Tibial nerve (tissue), 4 donors: ENCODE data around the gene MGLL. TPM values are rescaled to one million over a fixed set of nuclear protein-coding genes. Genes with fewer than 3 reads are reported as not detected.
"Not testable (repeated sequence)": the region's sequence is repeated elsewhere in the genome, so short reads cannot be mapped to it uniquely, and the experiment has no call there.

ENCODE experiments used
- DNase-seq, 2 donors: peaks; one replicate each; pipeline ENCODE4 v3.0.0-alpha.2; 2019; ENCODE audit warnings: low spot score in 2 of 2
- H3K27ac ChIP-seq, 4 donors: fragments of 200-600 bp; sonication (generic) in 3 of 4; one replicate each; pipeline ENCODE4 v1.5.1; 2017 to 2019; ENCODE audit warnings: mild to moderate bottlenecking in 1 of 4
- H3K27me3 ChIP-seq, 2 donors: fragments of 200-600 bp; sonication (generic) in 1 of 2; one replicate each; pipeline versions ENCODE4 v1.5.1 to v1.6.0; 2017 to 2019
- H3K36me3 ChIP-seq, 3 donors: fragments of 200-600 bp; sonication (generic); one replicate each; pipeline ENCODE4 v1.5.1; 2018 to 2019
- H3K4me1 ChIP-seq, 4 donors: fragments of 200-600 bp; sonication (generic) in 3 of 4; one replicate each; pipeline ENCODE4 v1.5.1; 2017 to 2019
- H3K4me3 ChIP-seq, 4 donors: fragments of 200-600 bp; sonication (generic) in 3 of 4; one replicate each; pipeline ENCODE4 v1.5.1; 2017 to 2019; ENCODE audit warnings: mild to moderate bottlenecking in 1 of 4, moderate library complexity in 1 of 4
- H3K9me3 ChIP-seq, 4 donors: fragments of 200-600 bp; sonication (generic) in 3 of 4; one replicate each; pipeline ENCODE4 v1.5.1; 2017 to 2019
- EP300 ChIP-seq, 2 donors: sonication (generic); formaldehyde crosslinking; IDR thresholded peaks; one replicate each; pipeline ENCODE4 v1.6.1; 2017; ENCODE audit warnings: antibody characterized with exemption in 2 of 2, mild to moderate bottlenecking in 1 of 2
- POLR2A ChIP-seq, 2 donors: fragments of 450-650 bp; IDR thresholded peaks; one replicate each; pipeline ENCODE4 v1.6.1; 2017; ENCODE audit warnings: antibody characterized with exemption in 2 of 2, mild to moderate bottlenecking in 2 of 2, moderate library complexity in 2 of 2
- WGBS, 2 donors: methylation state at CpG; one replicate each; pipeline ENCODE4 v1.1.5; 2018; 5-methylcytosine and 5-hydroxymethylcytosine counted together
- total RNA-seq, 4 donors: library from RNA; depleted of rRNA; stranded (reverse); fragments of >200 nt; gene quantifications; one replicate each; pipeline ENCODE4 v1.1.0, GENCODE V29; 2016
- TF ChIP-seq, protein P1 (sequence below), 5 experiments: fragments of 200-600 bp in 3 of 5; fragments of 450-650 bp in 2 of 5; sonication (generic) in 3 of 5; IDR thresholded peaks; one replicate each; pipeline ENCODE4 v1.5.1; 2016 to 2019; ENCODE audit warnings: antibody characterized with exemption in 5 of 5, mild to moderate bottlenecking in 3 of 5, moderate library complexity in 2 of 5

The MGLL gene
- total RNA-seq, 4 donors from 2014 or later, result 67.5 to 96.6 (median 86.1) TPM

GRCh38 chr3:127707851-127708411 lies 114.4 kb downstream of the MGLL start:
- no peaks in the 10 kb centered on the region for H3K9me3 ChIP-seq
- no peaks in the 10 kb centered on the region for H3K27me3 ChIP-seq
- peak overlapping the region in 3 of 4 donors; percentile 9 to 74 (median 74) for H3K27ac ChIP-seq
- peaks cover 0 to 55% (median 8%) of the 10 kb centered on the region in 4 donors for H3K4me1 ChIP-seq
- peaks cover 0 to 24% (median 0%) of the 10 kb centered on the region in 3 donors for H3K36me3 ChIP-seq
- WGBS, 2 donors, result 36 to 37% methylated on average over 13 of the region's 13 CpGs
- DNase-seq, result no peak
- TF ChIP-seq POLR2A (IDR thresholded peaks at IDR 0.05), result no peak
- TF ChIP-seq, protein P1, sequence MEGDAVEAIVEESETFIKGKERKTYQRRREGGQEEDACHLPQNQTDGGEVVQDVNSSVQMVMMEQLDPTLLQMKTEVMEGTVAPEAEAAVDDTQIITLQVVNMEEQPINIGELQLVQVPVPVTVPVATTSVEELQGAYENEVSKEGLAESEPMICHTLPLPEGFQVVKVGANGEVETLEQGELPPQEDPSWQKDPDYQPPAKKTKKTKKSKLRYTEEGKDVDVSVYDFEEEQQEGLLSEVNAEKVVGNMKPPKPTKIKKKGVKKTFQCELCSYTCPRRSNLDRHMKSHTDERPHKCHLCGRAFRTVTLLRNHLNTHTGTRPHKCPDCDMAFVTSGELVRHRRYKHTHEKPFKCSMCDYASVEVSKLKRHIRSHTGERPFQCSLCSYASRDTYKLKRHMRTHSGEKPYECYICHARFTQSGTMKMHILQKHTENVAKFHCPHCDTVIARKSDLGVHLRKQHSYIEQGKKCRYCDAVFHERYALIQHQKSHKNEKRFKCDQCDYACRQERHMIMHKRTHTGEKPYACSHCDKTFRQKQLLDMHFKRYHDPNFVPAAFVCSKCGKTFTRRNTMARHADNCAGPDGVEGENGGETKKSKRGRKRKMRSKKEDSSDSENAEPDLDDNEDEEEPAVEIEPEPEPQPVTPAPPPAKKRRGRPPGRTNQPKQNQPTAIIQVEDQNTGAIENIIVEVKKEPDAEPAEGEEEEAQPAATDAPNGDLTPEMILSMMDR (IDR thresholded peaks at IDR 0.05), result no peak
- peak in 1 of 2 donors; percentile 25 for TF ChIP-seq EP300 (IDR thresholded peaks at IDR 0.05)
- H3K4me3 ChIP-seq, result no peak overlapping the region

DNA sequence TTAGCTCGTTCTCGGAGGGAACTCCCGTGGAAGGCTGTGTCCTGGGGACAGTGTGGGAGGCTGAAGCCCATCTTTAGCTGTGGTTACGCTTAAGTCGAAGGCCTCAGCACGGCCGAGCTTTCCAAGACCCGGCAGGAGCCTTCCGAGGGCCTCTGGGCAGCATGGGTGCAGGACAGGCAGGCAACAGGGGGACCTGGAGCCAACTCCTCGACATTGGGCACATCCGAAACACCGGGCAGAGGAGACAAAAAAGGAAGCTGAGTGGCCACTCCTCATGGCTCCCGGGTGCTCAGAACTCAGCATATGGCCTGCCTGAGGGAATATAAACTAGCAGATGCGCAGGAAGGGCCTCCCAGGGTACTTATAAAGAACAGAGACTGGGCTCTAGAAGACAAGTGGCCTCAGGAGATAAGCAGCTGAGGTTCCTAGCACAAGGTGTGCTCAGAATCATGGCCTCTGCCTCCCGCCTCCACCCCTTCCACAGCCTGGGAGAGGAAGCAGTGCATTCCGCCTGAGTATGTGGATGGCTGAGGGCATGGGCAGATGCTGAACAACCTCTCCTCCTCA lies 115.4 kb downstream of the MGLL start:
- 85 to 88% methylated on average over 16 of the region's 16 CpGs for WGBS, 2 donors
- peak overlapping the region in 2 of 4 donors; percentile 74 for H3K27ac ChIP-seq
- DNase-seq, result no peak
- H3K36me3 ChIP-seq, result peaks cover 0 to 24% (median 0%) of the 10 kb centered on the region in 3 donors
- TF ChIP-seq, protein P1 (IDR thresholded peaks at IDR 0.05), result no peak
- TF ChIP-seq POLR2A (IDR thresholded peaks at IDR 0.05), result no peak
- TF ChIP-seq EP300 (IDR thresholded peaks at IDR 0.05), result no peak
- H3K27me3 ChIP-seq, result no peaks in the 10 kb centered on the region
- H3K4me3 ChIP-seq, result no peak overlapping the region
- H3K9me3 ChIP-seq, result no peaks in the 10 kb centered on the region
- H3K4me1 ChIP-seq, result peaks cover 4 to 57% (median 10%) of the 10 kb centered on the region in 4 donors

DNA sequence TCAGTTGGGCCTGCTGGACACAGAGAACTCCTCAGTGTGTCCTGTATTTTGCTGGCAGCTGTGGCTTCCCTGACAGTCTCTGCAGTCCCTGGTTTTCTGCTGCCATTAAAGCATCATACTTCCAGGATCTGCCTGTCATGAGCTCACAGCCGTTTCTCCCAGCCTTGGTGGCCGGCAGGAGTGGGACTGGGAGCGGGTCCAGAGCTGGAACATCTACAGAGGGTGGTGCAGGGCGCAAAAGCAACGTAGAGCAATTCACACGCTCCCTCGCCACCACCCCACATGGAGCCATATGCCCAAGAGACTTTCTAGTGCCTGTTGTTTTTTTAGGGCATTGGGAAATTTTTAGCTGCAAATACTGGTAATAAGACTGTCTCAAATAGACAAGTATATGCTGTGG lies 116.0 kb downstream of the MGLL start:
- TF ChIP-seq POLR2A (IDR thresholded peaks at IDR 0.05), result no peak
- peak in 1 of 2 donors; percentile 31 for TF ChIP-seq EP300 (IDR thresholded peaks at IDR 0.05)
- Histone ChIP-seq H3K9me3 (no peaks in the 10 kb centered on the region), H3K27me3 (no peaks in the 10 kb centered on the region), H3K4me3 (no peak overlapping the region), H3K36me3 (peaks cover 0 to 24% (median 0%) of the 10 kb centered on the region in 3 donors), H3K4me1 (peaks cover 4 to 62% (median 10%) of the 10 kb centered on the region in 4 donors), H3K27ac (peak overlapping the region in 2 of 4 donors; percentile 74)
- no peak for DNase-seq
- WGBS, 2 donors, result 68 to 81% methylated on average over 7 of the region's 7 CpGs

- H3K4me3 ChIP-seq, H3K27ac ChIP-seq, H3K27me3 ChIP-seq, H3K9me3 ChIP-seq, DNase-seq: not testable (repeated sequence)
- peaks cover 0 to 17% (median 0%) of the 10 kb centered on the region in 3 donors for H3K36me3 ChIP-seq
- H3K4me1 ChIP-seq, result peaks cover 4 to 63% (median 10%) of the 10 kb centered on the region in 4 donors
- WGBS, 2 donors, result 73 to 89% methylated on average over 4 of the region's 4 CpGs
Measured at GRCh38 chr3:127704840-127705239, 117.5 kb downstream of the MGLL start.

GRCh38 chr3:127702151-127702578 lies 120.2 kb downstream of the MGLL start:
- H3K36me3 ChIP-seq, result peaks cover 0 to 17% (median 0%) of the 10 kb centered on the region in 3 donors
- no peak for DNase-seq
- no peak overlapping the region for H3K4me3 ChIP-seq
- no peaks in the 10 kb centered on the region for H3K27me3 ChIP-seq
- 54 to 71% methylated on average over 2 to 4 of the region's 4 CpGs for WGBS, 2 donors
- H3K27ac ChIP-seq, result peak overlapping the region in 3 of 4 donors; percentile 22 to 51 (median 50)
- peaks cover 4 to 64% (median 22%) of the 10 kb centered on the region in 4 donors for H3K4me1 ChIP-seq
- no peak for TF ChIP-seq POLR2A (IDR thresholded peaks at IDR 0.05)
- no peak for TF ChIP-seq EP300 (IDR thresholded peaks at IDR 0.05)
- TF ChIP-seq, protein P1 (IDR thresholded peaks at IDR 0.05), result no peak
- no peaks in the 10 kb centered on the region for H3K9me3 ChIP-seq

DNA sequence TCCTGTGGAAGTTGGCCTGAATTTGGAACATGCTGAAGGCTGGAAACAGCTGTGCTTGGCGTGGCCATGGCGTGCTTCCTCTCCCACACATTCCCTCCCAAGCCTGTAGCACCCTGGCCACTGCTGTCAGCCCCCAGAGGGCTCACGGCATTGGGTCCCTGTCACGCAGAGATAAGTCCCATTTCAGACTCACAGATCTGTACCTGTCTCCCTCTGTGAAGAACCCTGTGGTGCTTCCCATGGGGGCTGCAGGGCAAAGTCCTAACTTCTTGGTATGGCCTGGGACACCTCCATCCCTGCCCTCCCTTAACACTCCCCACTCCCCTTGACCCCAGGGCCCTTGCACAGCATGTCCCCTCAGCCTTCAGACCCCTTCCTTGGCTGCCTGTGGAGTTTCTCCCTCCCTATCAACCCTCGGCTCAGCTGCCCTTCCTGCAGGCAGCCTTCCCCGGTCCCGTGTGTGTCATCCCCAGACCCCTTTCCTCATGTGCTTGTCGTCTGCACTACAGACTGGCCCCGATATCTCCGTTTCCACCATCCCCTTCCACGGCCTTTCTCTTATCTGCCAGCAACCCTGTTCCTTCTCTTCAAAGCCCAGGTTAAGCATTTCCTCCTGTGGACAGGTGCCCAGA lies 120.9 kb downstream of the MGLL start:
- WGBS, 2 donors, result 85 to 88% methylated on average over 11 of the region's 11 CpGs
- peaks cover 0 to 17% (median 0%) of the 10 kb centered on the region in 3 donors for H3K36me3 ChIP-seq
- no peak for DNase-seq
- TF ChIP-seq EP300 (IDR thresholded peaks at IDR 0.05) (no peak), POLR2A (IDR thresholded peaks at IDR 0.05) (no peak)
- TF ChIP-seq, protein P1 (IDR thresholded peaks at IDR 0.05), result no peak
- H3K27ac ChIP-seq, result peak overlapping the region in 2 of 4 donors; percentile 50 to 51
- peaks cover 4 to 66% (median 29%) of the 10 kb centered on the region in 4 donors for H3K4me1 ChIP-seq
- no peaks in the 10 kb centered on the region for H3K9me3 ChIP-seq
- no peak overlapping the region for H3K4me3 ChIP-seq
- no peaks in the 10 kb centered on the region for H3K27me3 ChIP-seq
